Fibroblast of villous mesenchyme (primary cell): Measurements from ENCODE around the gene NAGPA. TPM values are rescaled to one million over a fixed set of nuclear protein-coding genes. Genes with fewer than 3 reads are reported as not detected.

Source experiments
- DNase-seq: peaks from one replicate; pipeline ENCODE4 v3.0.0-alpha.2; 2010; ENCODE audit warnings: low read depth
- H3K4me3 ChIP-seq: 2 replicates; pipeline ENCODE4 v1.5.1; 2011; ENCODE audit warnings: low read depth, mild to moderate bottlenecking, low read length
- CTCF ChIP-seq: IDR thresholded peaks from 2 replicates; pipeline ENCODE4 v1.5.1; 2012; ENCODE audit warnings: low read depth, mild to moderate bottlenecking, low read length; ENCODE audit not compliant: insufficient read depth
- total RNA-seq: library from RNA; depleted of rRNA; stranded (reverse); fragments of >200 nt; gene quantifications from 2 replicates; pipeline ENCODE4 v1.2.3, GENCODE V29; 2012

Gene NAGPA
- total RNA-seq, 1 donor, result 17.3 TPM

- TF ChIP-seq CTCF, result no peak
- no peak for DNase-seq
- no peak overlapping the region for H3K4me3 ChIP-seq
These were observed 29.4 kb downstream of the NAGPA start for GRCh38 chr16:5004311-5004710.

- H3K4me3 ChIP-seq, result no peak overlapping the region
- TF ChIP-seq CTCF, result no peak
- no peak for DNase-seq
These were observed 29.9 kb downstream of the NAGPA start for GRCh38 chr16:5003828-5004227.

- TF ChIP-seq CTCF, result no peak
- no peak for DNase-seq
- H3K4me3 ChIP-seq, result no peak overlapping the region
These were observed 30.5 kb downstream of the NAGPA start for GRCh38 chr16:5003211-5003610.

GRCh38 chr16:5002699-5003143, 31.0 kb downstream of the NAGPA start:
- no peak overlapping the region for H3K4me3 ChIP-seq
- no peak for DNase-seq
- no peak for TF ChIP-seq CTCF

- DNase-seq, result no peak
- no peak overlapping the region for H3K4me3 ChIP-seq
- TF ChIP-seq CTCF, result no peak
These were observed 31.7 kb downstream of the NAGPA start for GRCh38 chr16:5001986-5002385.

- no peak overlapping the region for H3K4me3 ChIP-seq
- DNase-seq, result no peak
- TF ChIP-seq CTCF, result no peak
These were observed 32.2 kb downstream of the NAGPA start for GRCh38 chr16:5001571-5001970.

- no peak overlapping the region for H3K4me3 ChIP-seq
- TF ChIP-seq CTCF, result no peak
- DNase-seq, result no peak
These were observed 33.1 kb downstream of the NAGPA start for GRCh38 chr16:5000573-5001001.
